GM12891 (cell line): Measurements from ENCODE around the gene ACER3.

ENCODE experiments used
- PAX5 ChIP-seq: IDR thresholded peaks from 2 replicates; pipeline ENCODE4 v1.6.1; 2011; ENCODE audit warnings: low read length, moderate library complexity, mild to moderate bottlenecking; ENCODE audit not compliant: insufficient read depth, severe bottlenecking
- POLR2A ChIP-seq: IDR thresholded peaks from 2 replicates; pipeline ENCODE4 v1.6.1; 2011; ENCODE audit warnings: low read depth, low read length, control low read depth
- TAF1 ChIP-seq: IDR thresholded peaks from 2 replicates; pipeline ENCODE4 v1.6.1; 2011; ENCODE audit warnings: low read depth, low read length, control low read depth

GRCh38 chr11:76835928-76836612, 24.6 kb upstream of the ACER3 start:
- TF ChIP-seq POLR2A (no peak), TAF1 (no peak), PAX5 (no peak)
